ENCODE measurements around the gene UPF2.

The UPF2 gene

GRCh38 chr10:11959966-11960365 lies 82.6 kb downstream of the UPF2 start:
- no peak for DNase-seq

- DNase-seq, result no peak
Observed at GRCh38 chr10:11958956-11959355, 83.7 kb downstream of the UPF2 start.

- no peak for DNase-seq
Observed at GRCh38 chr10:11951695-11952094, 90.9 kb downstream of the UPF2 start.

DNA sequence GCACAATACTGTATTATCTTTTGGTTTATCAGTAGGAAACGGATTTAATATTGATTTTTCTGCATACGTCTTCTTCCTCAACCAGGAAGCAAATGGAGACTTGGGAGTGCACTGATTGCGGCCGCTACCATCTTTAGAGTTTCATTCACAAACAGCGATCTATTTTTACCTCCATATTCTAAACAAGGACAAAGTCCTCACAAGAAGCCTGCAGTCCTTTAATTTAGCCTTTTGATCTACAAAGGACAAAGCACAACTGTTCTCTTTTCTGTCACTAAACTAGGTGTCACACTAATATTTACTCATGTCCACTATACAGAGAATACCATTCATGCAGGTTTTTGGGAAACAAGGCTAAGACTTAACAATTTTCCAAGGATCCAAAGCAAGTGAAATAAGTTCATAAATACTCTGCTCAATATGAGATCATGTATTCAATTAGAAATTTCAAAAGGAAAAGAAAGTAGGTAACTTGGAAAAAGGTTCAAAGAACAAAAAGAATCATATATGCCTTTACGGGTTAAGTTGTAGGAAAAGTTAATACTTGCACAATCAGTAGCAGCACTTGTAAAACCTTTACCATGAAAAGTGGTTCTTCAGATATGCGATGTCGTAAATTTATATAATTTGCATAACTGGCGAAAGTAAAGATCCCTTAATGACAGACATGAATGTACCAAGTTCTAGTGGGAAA lies 92.1 kb downstream of the UPF2 start:
- DNase-seq, result no peak

GRCh38 chr10:11949152-11949551 lies 93.5 kb downstream of the UPF2 start:
- DNase-seq, result no peak

DNA sequence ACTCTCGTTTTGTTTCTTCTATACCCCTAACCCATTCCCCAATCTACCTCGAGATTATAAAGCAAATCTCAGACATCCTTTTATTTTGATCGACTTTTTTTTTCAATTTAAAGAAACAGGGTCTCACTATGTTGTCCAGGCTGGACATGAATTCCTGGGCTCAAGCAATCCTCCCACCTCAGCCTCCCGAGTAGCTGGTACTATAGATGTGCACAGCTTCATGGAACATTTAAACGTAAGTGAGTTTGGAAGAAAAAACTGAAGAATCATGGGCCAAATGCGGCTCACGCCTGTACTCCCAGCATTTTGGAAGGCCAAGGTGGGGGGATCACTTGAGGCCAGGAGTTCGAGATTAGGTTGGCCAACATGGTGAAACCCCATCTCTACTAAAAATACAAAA lies 96.0 kb downstream of the UPF2 start:
- no peak for DNase-seq

DNA sequence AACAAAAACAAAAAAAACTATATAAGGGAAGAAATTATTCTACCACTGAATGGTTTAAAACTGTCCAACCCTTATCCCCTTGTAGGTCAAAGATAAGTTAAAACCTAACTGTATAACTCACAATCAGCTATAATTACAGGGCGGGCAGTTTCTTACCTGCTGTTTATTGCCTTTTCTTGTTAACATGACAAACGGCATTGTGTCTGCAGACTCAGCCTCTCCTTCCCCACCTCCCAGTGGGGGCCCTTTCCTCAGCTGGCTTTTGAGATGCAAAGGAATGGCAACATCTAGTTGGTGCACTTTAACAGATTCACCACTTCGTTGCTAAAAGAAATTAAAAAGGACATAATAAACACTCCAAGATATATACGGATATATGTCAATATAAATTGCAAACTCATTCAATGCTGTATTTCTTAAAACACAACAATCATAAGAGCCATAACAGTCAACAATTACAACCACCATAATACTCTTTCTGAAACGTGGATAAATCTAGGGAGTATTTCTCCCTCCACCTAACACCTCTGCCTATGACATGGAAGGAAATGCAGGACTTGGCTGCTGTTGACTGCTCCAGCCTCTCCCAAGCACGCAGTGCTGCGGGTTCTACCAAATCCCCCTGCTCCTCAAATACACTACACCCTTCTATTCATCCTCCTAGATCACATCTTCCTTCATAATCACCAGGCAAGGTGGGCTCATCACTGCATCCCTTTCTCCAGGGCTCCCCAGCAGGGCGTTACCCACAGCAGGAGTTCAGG lies 106.0 kb downstream of the UPF2 start:
- no peak for DNase-seq

GRCh38 chr10:11934262-11934661 lies 108.3 kb downstream of the UPF2 start:
- no peak for DNase-seq

DNA sequence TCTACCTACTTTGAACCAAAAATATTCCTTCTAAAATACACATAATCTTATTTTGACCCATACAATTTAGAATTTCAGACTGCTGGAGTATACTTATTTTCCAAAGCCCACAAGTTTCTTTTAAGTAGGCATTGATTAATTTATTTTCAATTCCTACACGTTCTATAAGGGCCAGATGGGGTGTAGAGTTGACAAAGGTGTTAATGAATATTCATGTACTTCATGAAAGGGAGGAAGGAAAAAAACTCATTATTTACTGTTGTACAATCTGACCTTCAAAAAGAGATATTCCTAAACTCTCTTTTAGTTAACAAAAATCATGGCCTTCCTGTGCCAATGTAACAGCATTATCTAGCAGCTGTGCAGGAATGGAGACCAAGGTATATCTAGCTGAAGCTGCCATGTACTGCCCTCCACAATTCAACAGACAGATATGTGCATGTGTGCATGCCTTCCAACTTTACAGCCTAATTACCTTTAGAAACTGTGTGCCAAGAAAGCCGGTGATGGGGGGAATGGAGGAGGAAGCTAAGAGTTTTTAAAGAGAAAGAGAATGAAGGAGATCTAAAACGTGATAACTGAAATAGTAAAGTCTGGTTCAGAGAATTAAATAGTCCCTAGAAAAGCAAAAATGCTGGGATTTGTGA lies 108.9 kb downstream of the UPF2 start:
- DNase-seq, result no peak

DNA sequence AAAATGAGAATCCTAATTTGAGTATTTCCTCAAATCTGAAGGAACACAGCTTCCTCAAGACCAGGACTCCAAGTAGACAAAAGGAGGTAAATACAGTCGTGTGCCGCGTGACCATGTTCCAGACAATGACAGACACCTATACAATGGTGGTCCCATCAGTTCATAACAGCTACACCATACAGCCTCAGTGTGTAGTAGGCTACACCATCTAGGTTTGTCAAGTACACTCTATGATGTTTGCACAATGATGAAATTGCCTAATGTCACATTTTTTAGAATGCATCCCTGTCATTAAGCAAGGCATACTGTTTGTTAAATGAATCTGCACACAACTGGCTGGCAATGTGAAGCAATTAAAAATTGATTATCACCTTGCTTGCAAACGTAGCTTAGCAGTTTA lies 111.6 kb downstream of the UPF2 start:
- DNase-seq, result no peak

- DNase-seq, result no peak
Observed at GRCh38 chr10:11930312-11930978, 112.2 kb downstream of the UPF2 start.

DNA sequence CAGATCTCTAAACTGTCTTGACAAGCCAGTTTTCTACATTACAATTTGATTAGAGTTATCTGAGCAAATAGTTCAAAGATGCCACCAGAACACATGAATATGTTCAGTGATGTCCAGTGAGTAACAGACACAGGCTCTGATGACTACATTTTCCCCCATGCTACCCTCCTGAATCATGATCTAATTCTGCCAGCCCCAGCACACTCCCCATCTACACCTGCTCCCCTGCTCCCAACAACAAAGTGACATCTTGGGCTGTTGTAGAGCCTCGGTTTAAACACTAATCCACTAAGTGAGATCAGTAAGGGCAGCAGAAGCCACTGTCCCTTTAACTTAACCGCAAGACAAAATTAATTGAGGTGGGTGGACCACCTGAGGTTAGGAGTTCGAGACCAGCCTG lies 114.9 kb downstream of the UPF2 start:
- DNase-seq, result no peak

DNA sequence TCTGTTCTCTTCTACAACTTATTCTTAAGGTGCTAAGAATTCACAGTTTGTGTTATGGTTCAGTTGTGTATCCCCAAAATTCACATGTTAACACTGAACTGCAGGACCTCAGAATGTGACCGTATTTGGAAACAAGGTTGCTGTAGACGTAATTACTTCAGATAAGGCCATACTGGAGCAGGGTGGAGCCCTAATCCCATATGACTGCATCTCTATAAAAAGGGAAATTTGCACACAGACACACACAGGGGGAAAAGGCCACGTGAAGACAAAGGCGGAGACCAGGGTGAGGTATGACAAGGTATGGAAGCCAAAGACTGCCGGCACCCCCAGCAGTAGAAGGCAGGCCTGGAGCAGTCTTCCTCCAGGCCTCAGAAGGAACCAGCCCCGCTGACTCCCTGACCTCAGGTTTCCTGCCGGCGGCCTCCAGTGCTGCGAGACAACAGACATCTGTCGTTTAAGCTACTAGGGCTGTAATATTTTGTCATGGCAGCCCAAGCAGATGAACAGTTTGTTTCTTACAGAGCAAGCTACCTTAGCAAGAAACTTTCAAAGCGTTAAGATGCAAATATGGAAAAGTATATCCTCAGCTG lies 120.7 kb downstream of the UPF2 start:
- DNase-seq, result no peak

- DNase-seq, result no peak
Observed at GRCh38 chr10:11919271-11919670, 123.3 kb downstream of the UPF2 start.

DNA sequence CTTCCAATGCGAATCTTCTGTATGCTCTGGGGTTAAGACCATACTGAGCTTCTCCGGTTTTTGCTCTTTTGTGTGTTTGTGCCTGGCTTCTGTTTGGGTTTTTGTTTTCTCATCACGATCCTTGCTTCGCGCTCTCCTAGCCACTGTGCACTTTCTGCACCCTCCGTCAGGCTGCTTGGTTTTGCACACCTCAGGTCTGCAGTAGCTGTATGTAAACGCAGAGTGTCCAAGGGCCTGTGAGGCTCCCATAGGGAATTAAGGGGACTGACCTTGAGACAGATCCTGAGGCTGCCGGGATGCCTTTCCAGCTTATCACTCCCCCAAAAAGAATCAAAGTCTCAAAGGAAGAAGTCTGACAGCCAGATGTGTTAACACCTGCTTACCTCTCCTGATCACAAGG lies 124.2 kb downstream of the UPF2 start:
- DNase-seq, result no peak

- no peak for DNase-seq
Observed at GRCh38 chr10:11913079-11913641, 129.4 kb downstream of the UPF2 start.

GRCh38 chr10:11910102-11910501 lies 132.5 kb downstream of the UPF2 start:
- no peak for DNase-seq

DNA sequence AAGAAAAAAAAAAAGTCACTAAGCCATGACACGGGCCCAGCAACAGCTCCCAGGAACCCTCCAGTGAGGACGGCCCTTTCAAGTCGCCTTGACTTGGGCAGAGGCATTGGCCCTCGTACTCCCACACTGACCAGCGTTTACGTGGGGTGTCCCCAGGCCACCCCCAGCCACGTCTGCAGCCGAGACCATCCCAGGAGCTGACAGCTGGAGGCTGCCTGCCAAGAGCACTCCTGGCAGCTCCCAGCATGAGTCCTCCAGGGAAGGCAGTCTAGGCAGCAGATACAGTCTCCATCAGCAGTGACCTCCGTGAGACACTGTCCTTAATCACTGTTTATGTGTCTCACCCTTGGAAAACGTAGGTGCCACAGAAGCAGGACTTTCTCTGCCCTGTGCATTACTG lies 133.0 kb downstream of the UPF2 start:
- DNase-seq, result no peak

DNA sequence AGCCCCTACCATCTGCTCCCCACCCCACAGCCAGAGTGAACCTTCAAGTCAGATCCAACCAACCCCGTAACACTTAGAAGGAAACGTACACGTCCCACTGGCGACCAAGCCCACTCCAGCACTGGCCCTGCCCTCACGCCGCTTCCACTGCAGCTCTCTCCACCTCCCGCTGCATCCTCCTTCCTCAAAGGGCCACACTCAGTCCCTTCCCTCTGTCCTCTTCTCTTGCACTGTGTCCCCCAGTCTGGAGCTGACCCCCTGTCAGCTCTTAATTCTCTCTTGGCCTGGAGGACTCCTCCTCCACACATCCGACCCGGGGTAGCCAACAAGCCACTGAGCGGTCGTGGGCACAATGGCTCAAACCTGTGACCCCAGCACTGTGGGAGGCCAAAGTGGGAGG lies 133.6 kb downstream of the UPF2 start:
- no peak for DNase-seq

DNA sequence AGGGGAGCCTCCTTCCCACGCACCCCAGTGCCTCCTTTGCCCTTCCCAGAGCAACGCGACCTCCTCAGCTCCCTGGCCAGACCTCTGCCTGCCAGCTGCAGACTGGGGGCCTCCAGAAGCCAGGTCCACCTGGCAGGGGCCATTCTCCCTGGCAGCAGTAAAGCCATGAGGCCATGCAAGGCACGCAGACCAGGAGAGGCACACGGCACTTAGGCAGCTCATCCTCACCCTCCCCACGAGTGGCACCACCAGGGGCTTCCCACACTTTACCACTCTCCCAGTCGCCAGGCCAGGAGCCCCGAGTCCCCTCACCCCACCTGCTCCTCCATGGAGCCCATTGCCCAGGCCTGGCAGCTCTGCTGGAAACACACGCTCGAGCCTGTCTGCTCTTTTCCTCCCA lies 134.1 kb downstream of the UPF2 start:
- DNase-seq, result no peak

GRCh38 chr10:11907914-11908313 lies 134.7 kb downstream of the UPF2 start:
- no peak for DNase-seq

GRCh38 chr10:11906714-11907113 lies 135.9 kb downstream of the UPF2 start:
- no peak for DNase-seq

DNA sequence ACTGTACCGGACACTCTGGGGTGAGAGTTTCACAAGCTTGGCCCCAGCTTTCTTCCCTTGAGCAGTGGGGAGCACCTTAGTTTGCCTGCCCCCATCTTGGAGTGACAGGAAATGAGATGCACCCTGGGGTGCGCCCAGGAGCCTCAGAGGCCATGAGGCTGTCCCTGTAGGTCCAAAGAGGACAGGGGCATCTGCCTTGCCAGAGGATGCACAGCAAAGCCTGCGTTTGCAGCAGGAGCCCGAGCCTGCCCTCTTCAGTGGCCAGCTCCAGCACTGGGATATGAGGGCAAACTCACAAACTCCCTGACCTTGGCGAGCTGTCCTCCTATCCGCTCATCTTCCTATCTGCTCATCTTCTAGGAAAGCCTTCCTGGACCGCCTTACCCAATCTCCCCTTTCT lies 140.0 kb downstream of the UPF2 start:
- DNase-seq, result no peak

Measured in activated CD4-positive, alpha-beta T cell treated with anti-CD3 and anti-CD28 coated beads, Interleukin-10, Interleukin-2, amounts not matched to agents 100 ng/mL and 50 ng/mL, durations not matched to agents 16 hours and 8 hours (primary cell).